ENCODE data around the gene ATP2B1.

Gene ATP2B1

GRCh38 chr12:89559753-89560152 lies 148.9 kb downstream of the ATP2B1 start:
- Histone ChIP-seq H3K27ac (ENCODE audit: low read depth, low read length) (no peak overlapping the region), H3F3A (ENCODE audit: control insufficient read depth, insufficient read depth) (no peaks in the 10 kb centered on the region), H3K4me1 (ENCODE audit: control insufficient read depth, low read length) (no peaks in the 10 kb centered on the region), H3K4me3 (ENCODE audit: low read length) (no peak overlapping the region), H3K9me3 (ENCODE audit: control insufficient read depth, insufficient read depth, low read length) (no peaks in the 10 kb centered on the region), H3K27me3 (ENCODE audit: control insufficient read depth, low read length) (no peaks in the 10 kb centered on the region), H3K36me3 (ENCODE audit: control insufficient read depth, low read length) (no peaks in the 10 kb centered on the region), H4K20me1 (ENCODE audit: control insufficient read depth, insufficient read depth, low read depth, low read length) (no peaks in the 10 kb centered on the region), H3K9me2 (replicated peaks; ENCODE audit: control insufficient read depth, low read length) (no peaks in the 10 kb centered on the region), H3K4me2 (ENCODE audit: low read length) (no peak overlapping the region), H3K79me2 (ENCODE audit: control insufficient read depth, low read length) (no peaks in the 10 kb centered on the region)
- no peak for TF ChIP-seq EZH2phosphoT487 (IDR thresholded peaks at IDR 0.05; ENCODE audit: borderline replicate concordance, low read length)
- TF ChIP-seq CTCF (IDR thresholded peaks at IDR 0.05; ENCODE audit: low read depth, low read length, poor library complexity, severe bottlenecking): no peak

GRCh38 chr12:89556976-89557375 lies 151.7 kb downstream of the ATP2B1 start:
- Histone ChIP-seq H3K4me2 (ENCODE audit: low read length) (no peak overlapping the region), H3K9me3 (ENCODE audit: control insufficient read depth, insufficient read depth, low read length) (no peaks in the 10 kb centered on the region), H3K27ac (ENCODE audit: low read depth, low read length) (no peak overlapping the region), H4K20me1 (ENCODE audit: control insufficient read depth, insufficient read depth, low read depth, low read length) (no peaks in the 10 kb centered on the region), H3K4me3 (ENCODE audit: low read length) (no peak overlapping the region), H3K4me1 (ENCODE audit: control insufficient read depth, low read length) (no peaks in the 10 kb centered on the region), H3K36me3 (ENCODE audit: control insufficient read depth, low read length) (no peaks in the 10 kb centered on the region), H3K9me2 (replicated peaks; ENCODE audit: control insufficient read depth, low read length) (no peaks in the 10 kb centered on the region), H3F3A (ENCODE audit: control insufficient read depth, insufficient read depth) (no peaks in the 10 kb centered on the region), H3K27me3 (ENCODE audit: control insufficient read depth, low read length) (no peaks in the 10 kb centered on the region), H3K79me2 (ENCODE audit: control insufficient read depth, low read length) (no peaks in the 10 kb centered on the region)
- no peak for TF ChIP-seq EZH2phosphoT487 (IDR thresholded peaks at IDR 0.05; ENCODE audit: borderline replicate concordance, low read length)
- no peak for TF ChIP-seq CTCF (IDR thresholded peaks at IDR 0.05; ENCODE audit: low read depth, low read length, poor library complexity, severe bottlenecking)

- H3K27me3 ChIP-seq (ENCODE audit: control insufficient read depth, low read length): no peaks in the 10 kb centered on the region
- H3K9me2 ChIP-seq (replicated peaks; ENCODE audit: control insufficient read depth, low read length): no peaks in the 10 kb centered on the region
- H4K20me1 ChIP-seq (ENCODE audit: control insufficient read depth, insufficient read depth, low read depth, low read length): no peaks in the 10 kb centered on the region
- H3K36me3 ChIP-seq (ENCODE audit: control insufficient read depth, low read length): no peaks in the 10 kb centered on the region
- H3K79me2 ChIP-seq (ENCODE audit: control insufficient read depth, low read length): no peaks in the 10 kb centered on the region
- no peak for TF ChIP-seq EZH2phosphoT487 (IDR thresholded peaks at IDR 0.05; ENCODE audit: borderline replicate concordance, low read length)
- no peak for TF ChIP-seq CTCF (IDR thresholded peaks at IDR 0.05; ENCODE audit: low read depth, low read length, poor library complexity, severe bottlenecking)
- no peak overlapping the region for H3K4me2 ChIP-seq (ENCODE audit: low read length)
- H3F3A ChIP-seq (ENCODE audit: control insufficient read depth, insufficient read depth): no peaks in the 10 kb centered on the region
- no peaks in the 10 kb centered on the region for H3K9me3 ChIP-seq (ENCODE audit: control insufficient read depth, insufficient read depth, low read length)
- H3K27ac ChIP-seq (ENCODE audit: low read depth, low read length): no peak overlapping the region
- H3K4me1 ChIP-seq (ENCODE audit: control insufficient read depth, low read length): no peaks in the 10 kb centered on the region
- no peak overlapping the region for H3K4me3 ChIP-seq (ENCODE audit: low read length)
Observed at GRCh38 chr12:89552376-89552775, 156.3 kb downstream of the ATP2B1 start.

- no peak overlapping the region for H3K4me3 ChIP-seq (ENCODE audit: low read length)
- H3K36me3 ChIP-seq (ENCODE audit: control insufficient read depth, low read length): no peaks in the 10 kb centered on the region
- no peaks in the 10 kb centered on the region for H3K4me1 ChIP-seq (ENCODE audit: control insufficient read depth, low read length)
- H3K4me2 ChIP-seq (ENCODE audit: low read length): no peak overlapping the region
- no peaks in the 10 kb centered on the region for H3K9me2 ChIP-seq (replicated peaks; ENCODE audit: control insufficient read depth, low read length)
- H3K9me3 ChIP-seq (ENCODE audit: control insufficient read depth, insufficient read depth, low read length): no peaks in the 10 kb centered on the region
- no peaks in the 10 kb centered on the region for H3F3A ChIP-seq (ENCODE audit: control insufficient read depth, insufficient read depth)
- no peaks in the 10 kb centered on the region for H3K27me3 ChIP-seq (ENCODE audit: control insufficient read depth, low read length)
- H4K20me1 ChIP-seq (ENCODE audit: control insufficient read depth, insufficient read depth, low read depth, low read length): no peaks in the 10 kb centered on the region
- H3K79me2 ChIP-seq (ENCODE audit: control insufficient read depth, low read length): no peaks in the 10 kb centered on the region
- TF ChIP-seq EZH2phosphoT487 (IDR thresholded peaks at IDR 0.05; ENCODE audit: borderline replicate concordance, low read length): no peak
- no peak overlapping the region for H3K27ac ChIP-seq (ENCODE audit: low read depth, low read length)
Observed at GRCh38 chr12:89551747-89552146, 156.9 kb downstream of the ATP2B1 start.
